Peyer's patch (tissue), 4 donors: ENCODE measurements around the gene PNMA8C. TPM values are rescaled to one million over a fixed set of nuclear protein-coding genes. Genes with fewer than 3 reads are reported as not detected.

Experiments used
- DNase-seq, 3 donors: peaks; one replicate each; pipeline ENCODE4 v3.0.0-alpha.2; 2017 to 2019
- H3K27ac ChIP-seq, 4 donors: fragments of 200-600 bp; sonication (generic); one replicate each; pipeline ENCODE4 v1.5.1; 2016 to 2019
- H3K27me3 ChIP-seq, 2 donors: fragments of 200-600 bp; sonication (generic); one replicate each; pipeline ENCODE4 v1.5.1; 2019
- H3K36me3 ChIP-seq, 3 donors: fragments of 200-600 bp; sonication (generic); one replicate each; pipeline ENCODE4 v1.5.1; 2016 to 2019
- H3K4me1 ChIP-seq, 4 donors: fragments of 200-600 bp; sonication (generic); one replicate each; pipeline ENCODE4 v1.5.1; 2016 to 2019
- H3K4me3 ChIP-seq, 4 donors: fragments of 200-600 bp; sonication (generic); 1 replicate in 3 of 4; 2 replicates in 1 of 4; pipeline ENCODE4 v1.5.1; 2016 to 2019; ENCODE audit warnings: mild to moderate bottlenecking in 1 of 4
- H3K9me3 ChIP-seq, 4 donors: fragments of 200-600 bp; sonication (generic); one replicate each; pipeline ENCODE4 v1.5.1; 2016 to 2019; ENCODE audit warnings: mild to moderate bottlenecking in 1 of 4
- POLR2A ChIP-seq, 2 donors: fragments of 450-650 bp; IDR thresholded peaks; one replicate each; pipeline ENCODE4 v1.5.1; 2017; ENCODE audit warnings: antibody characterized with exemption in 2 of 2, mild to moderate bottlenecking in 2 of 2, moderate library complexity in 2 of 2
- total RNA-seq, 4 donors: library from RNA; depleted of rRNA; stranded (reverse); fragments of >200 nt; gene quantifications; one replicate each; pipeline ENCODE4 v1.1.0, GENCODE V29; 2016
- TF ChIP-seq, protein P1 (sequence below), 6 experiments: fragments of 450-650 bp in 4 of 6; fragments of 200-600 bp in 2 of 6; sonication (generic) in 1 of 6; IDR thresholded peaks; one replicate each; pipeline ENCODE4 v1.5.1; 2017 to 2019; ENCODE audit warnings: antibody characterized with exemption in 6 of 6, mild to moderate bottlenecking in 3 of 6, moderate library complexity in 1 of 6

Gene PNMA8C
- total RNA-seq, 4 donors from 2014 or later: not detected

DNA sequence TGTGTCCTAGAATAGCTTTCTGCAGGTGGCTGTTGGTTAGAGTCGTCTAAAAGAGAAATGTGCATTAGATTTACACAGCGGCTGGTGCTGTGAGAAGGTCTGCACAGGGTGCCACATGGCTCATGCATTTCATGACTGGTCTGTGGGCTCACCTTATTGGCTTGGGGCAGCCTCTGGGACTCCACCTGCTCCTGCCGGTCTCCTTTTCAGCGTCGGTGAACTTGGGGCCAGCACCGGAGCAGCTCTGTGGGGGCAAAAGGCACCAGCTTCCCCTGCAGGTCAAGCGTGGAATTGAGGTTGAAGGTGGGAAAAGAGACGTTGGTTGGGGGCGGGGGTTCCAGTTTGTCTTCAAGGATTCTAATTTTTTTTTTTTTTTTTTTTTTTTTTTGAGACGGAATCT is 3.1 kb upstream of the PNMA8C start:
- TF ChIP-seq, protein P1, sequence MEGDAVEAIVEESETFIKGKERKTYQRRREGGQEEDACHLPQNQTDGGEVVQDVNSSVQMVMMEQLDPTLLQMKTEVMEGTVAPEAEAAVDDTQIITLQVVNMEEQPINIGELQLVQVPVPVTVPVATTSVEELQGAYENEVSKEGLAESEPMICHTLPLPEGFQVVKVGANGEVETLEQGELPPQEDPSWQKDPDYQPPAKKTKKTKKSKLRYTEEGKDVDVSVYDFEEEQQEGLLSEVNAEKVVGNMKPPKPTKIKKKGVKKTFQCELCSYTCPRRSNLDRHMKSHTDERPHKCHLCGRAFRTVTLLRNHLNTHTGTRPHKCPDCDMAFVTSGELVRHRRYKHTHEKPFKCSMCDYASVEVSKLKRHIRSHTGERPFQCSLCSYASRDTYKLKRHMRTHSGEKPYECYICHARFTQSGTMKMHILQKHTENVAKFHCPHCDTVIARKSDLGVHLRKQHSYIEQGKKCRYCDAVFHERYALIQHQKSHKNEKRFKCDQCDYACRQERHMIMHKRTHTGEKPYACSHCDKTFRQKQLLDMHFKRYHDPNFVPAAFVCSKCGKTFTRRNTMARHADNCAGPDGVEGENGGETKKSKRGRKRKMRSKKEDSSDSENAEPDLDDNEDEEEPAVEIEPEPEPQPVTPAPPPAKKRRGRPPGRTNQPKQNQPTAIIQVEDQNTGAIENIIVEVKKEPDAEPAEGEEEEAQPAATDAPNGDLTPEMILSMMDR (IDR thresholded peaks at IDR 0.05): no peak
- TF ChIP-seq POLR2A (IDR thresholded peaks at IDR 0.05): no peak
- H3K36me3 ChIP-seq: no peaks in the 10 kb centered on the region
- H3K4me1 ChIP-seq: peaks cover 0 to 9% (median 6%) of the 10 kb centered on the region in 4 donors
- DNase-seq: no peak
- no peak overlapping the region for H3K4me3 ChIP-seq
- no peaks in the 10 kb centered on the region for H3K27me3 ChIP-seq
- H3K27ac ChIP-seq: no peak overlapping the region
- no peaks in the 10 kb centered on the region for H3K9me3 ChIP-seq

DNA sequence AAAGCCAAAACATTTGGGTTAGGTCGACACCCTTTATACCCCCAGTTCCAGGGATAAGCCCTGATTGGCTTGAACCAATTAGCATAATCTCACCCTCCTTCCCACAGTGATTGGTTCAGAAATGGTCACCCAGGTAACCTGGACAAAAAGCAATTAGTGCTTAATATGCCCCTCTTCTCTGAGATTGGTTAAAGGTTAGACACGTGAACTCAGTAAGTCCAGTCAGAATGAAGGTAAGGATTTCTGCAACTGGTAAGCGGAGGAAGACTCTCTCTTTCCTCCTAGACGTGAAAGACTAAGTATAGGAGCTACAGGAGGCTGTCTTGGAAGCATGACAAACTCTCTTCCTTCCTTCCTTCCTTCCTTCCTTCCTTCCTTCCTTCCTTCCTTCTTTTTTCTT is 1.3 kb upstream of the PNMA8C start:
- Histone ChIP-seq H3K4me3 (no peak overlapping the region), H3K27ac (no peak overlapping the region), H3K27me3 (no peaks in the 10 kb centered on the region), H3K4me1 (peaks cover 0 to 9% (median 6%) of the 10 kb centered on the region in 4 donors), H3K36me3 (no peaks in the 10 kb centered on the region), H3K9me3 (no peaks in the 10 kb centered on the region)
- TF ChIP-seq, protein P1 (IDR thresholded peaks at IDR 0.05): no peak
- TF ChIP-seq POLR2A (IDR thresholded peaks at IDR 0.05): no peak
- DNase-seq: no peak

DNA sequence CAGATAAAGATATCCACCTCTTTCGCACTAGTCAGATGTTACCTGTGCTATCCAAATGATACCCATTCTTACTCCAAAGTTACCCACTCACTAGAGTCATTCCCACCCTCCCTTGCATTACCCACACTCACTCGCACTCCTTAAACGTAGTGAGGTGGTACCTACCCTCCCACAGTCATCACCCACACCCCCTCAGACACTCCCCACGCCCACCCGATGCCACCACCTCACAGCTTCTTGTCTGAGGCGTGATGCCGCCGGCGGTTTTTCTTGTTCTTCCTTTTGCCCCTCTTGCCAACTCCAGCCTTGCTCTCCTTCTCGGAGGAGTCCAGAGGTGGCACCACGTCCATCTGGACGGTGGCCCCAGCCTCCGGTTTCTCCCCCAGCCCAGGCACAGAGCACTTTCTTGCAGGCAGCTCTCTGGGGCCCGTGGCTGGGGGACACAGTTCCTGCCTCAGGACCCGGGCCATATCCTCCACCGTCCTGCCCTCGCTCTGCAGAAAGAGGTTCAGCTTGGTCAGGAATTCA is 1.2 kb downstream of the PNMA8C start:
- Histone ChIP-seq H3K4me3 (no peak overlapping the region), H3K27me3 (no peaks in the 10 kb centered on the region), H3K36me3 (no peaks in the 10 kb centered on the region), H3K9me3 (no peaks in the 10 kb centered on the region), H3K27ac (no peak overlapping the region), H3K4me1 (peaks cover 0 to 9% (median 6%) of the 10 kb centered on the region in 4 donors)
- no peak for DNase-seq
- TF ChIP-seq POLR2A (IDR thresholded peaks at IDR 0.05): no peak
- TF ChIP-seq, protein P1 (IDR thresholded peaks at IDR 0.05): no peak

DNA sequence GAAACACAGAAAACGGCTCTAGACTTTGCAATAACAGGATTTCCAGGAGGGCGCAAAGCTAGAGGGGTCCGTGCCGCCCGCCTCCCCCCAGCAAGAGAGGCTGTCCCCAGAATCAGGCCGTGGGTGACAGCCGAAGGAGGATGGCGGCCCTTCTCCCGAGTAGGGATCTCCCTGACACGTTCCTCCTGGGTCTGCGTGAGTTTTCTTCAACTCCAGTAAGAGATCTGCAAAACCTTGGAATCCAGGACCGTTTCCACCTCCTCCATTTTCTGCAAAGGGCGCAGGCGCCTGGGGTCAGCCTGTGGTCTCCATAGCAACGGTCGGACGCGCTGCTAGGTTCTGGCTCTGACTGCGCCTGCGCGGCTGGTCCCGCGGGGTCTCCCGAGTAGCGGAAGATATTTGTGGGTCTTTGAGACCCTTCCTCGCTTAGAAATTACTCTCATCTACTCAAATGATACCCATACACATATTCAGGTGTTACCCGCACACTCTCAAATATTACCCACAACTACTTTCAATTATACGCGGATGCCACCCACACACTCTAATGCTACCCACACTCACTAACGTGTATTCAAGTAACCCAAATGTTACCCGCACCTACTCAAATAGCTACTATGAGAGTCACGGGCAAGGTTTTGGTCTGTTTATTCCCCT is 2.1 kb downstream of the PNMA8C start:
- H3K27me3 ChIP-seq: no peaks in the 10 kb centered on the region

DNA sequence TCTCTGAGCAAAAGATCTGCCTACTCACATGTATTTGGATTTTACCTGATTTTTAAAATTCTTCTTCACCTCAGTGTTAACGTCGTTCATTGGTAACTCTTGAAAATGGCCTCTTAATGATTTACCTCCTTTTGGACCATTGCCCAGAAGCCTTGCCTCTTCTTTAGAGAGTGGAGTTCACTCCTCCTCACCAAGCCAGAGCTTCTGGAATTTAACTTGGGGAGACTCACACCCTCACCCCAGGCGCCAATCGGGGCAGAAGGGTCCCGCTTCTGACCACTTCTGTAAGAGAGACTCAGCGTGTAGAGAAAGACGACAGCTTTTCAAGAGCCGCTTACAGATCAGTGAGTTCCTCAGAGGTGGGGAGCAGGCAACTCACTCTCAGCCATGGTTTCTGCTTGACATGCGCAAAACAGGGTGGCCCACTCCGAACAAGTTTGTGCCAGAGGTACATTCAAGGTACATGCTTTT is 2.7 kb downstream of the PNMA8C start:
- peak overlapping the region in 1 of 4 donors; percentile 48 for H3K27ac ChIP-seq
- DNase-seq: no peak
- no peaks in the 10 kb centered on the region for H3K36me3 ChIP-seq
- H3K4me1 ChIP-seq: peaks cover 0 to 9% (median 6%) of the 10 kb centered on the region in 4 donors
- no peaks in the 10 kb centered on the region for H3K27me3 ChIP-seq
- TF ChIP-seq POLR2A (IDR thresholded peaks at IDR 0.05): no peak
- TF ChIP-seq, protein P1 (IDR thresholded peaks at IDR 0.05): no peak
- no peaks in the 10 kb centered on the region for H3K9me3 ChIP-seq
- H3K4me3 ChIP-seq: peak overlapping the region; percentile 13 to 52 (median 28)

More for the DNA sequence above, 2.1 kb downstream of the PNMA8C start:
- Histone ChIP-seq H3K27ac (peak overlapping the region in 1 of 4 donors; percentile 48), H3K36me3 (no peaks in the 10 kb centered on the region), H3K4me3 (peak overlapping the region; percentile 13 to 52 (median 28)), H3K9me3 (no peaks in the 10 kb centered on the region), H3K4me1 (peaks cover 0 to 9% (median 6%) of the 10 kb centered on the region in 4 donors)
- no peak for TF ChIP-seq POLR2A (IDR thresholded peaks at IDR 0.05)
- TF ChIP-seq, protein P1 (IDR thresholded peaks at IDR 0.05): no peak
- no peak for DNase-seq
